ENCODE results near the gene CENPA. TPM values are rescaled to one million over a fixed set of nuclear protein-coding genes. Genes with fewer than 3 reads are reported as not detected.

CENPA gene
- total RNA-seq, 1 experiment from 2014 or later = 55.0 TPM

DNA sequence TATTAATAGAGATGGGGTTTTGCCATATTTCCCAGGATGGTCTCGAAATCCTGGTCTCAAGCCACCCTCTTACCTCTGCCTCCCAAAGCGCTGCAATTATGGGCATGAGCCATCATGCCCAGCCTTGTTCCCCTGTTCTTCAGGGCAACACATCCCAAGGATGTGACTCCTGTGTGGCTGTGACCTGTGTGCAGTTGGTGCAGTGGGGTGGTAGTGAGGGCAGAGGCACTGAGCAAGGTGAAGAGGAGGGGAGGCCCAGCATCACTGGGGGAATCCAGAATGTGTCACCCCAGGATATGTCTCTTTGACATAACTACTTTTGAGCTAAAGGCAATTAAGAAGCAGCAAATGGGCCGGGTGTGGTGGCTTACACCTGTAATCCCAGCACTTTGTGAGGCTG lies 23.4 kb downstream of the CENPA start:
- no peak overlapping the region for H3K27ac ChIP-seq (ENCODE audit: low read length)
- no peaks in the 10 kb centered on the region for H3K9me3 ChIP-seq (ENCODE audit: control insufficient read depth, insufficient read depth, low read depth, low read length)
- CTCF ChIA-PET = interaction anchor here (0.6 kb wide), 1 partner anchor 192 kb away, joined by 3 read pairs; no protein-coding TSS in a partner anchor
- ATAC-seq (no peak), DNase-seq (ENCODE audit: low read depth, low spot score) (no peak)
- H3K36me3 ChIP-seq (ENCODE audit: control insufficient read depth, insufficient read depth, low read length) = no peaks in the 10 kb centered on the region
- in situ Hi-C loops (cut with HindIII; ENCODE audit: low pct_unique_long_range_greater_than_20kb, low sequenced_read_pairs) (no loop called here), intact Hi-C loops (cut with micrococcal nuclease; ENCODE audit: unreplicated experiment) (no loop called here)
- POLR2A ChIA-PET = no interaction called here
- TF ChIP-seq, protein P1, sequence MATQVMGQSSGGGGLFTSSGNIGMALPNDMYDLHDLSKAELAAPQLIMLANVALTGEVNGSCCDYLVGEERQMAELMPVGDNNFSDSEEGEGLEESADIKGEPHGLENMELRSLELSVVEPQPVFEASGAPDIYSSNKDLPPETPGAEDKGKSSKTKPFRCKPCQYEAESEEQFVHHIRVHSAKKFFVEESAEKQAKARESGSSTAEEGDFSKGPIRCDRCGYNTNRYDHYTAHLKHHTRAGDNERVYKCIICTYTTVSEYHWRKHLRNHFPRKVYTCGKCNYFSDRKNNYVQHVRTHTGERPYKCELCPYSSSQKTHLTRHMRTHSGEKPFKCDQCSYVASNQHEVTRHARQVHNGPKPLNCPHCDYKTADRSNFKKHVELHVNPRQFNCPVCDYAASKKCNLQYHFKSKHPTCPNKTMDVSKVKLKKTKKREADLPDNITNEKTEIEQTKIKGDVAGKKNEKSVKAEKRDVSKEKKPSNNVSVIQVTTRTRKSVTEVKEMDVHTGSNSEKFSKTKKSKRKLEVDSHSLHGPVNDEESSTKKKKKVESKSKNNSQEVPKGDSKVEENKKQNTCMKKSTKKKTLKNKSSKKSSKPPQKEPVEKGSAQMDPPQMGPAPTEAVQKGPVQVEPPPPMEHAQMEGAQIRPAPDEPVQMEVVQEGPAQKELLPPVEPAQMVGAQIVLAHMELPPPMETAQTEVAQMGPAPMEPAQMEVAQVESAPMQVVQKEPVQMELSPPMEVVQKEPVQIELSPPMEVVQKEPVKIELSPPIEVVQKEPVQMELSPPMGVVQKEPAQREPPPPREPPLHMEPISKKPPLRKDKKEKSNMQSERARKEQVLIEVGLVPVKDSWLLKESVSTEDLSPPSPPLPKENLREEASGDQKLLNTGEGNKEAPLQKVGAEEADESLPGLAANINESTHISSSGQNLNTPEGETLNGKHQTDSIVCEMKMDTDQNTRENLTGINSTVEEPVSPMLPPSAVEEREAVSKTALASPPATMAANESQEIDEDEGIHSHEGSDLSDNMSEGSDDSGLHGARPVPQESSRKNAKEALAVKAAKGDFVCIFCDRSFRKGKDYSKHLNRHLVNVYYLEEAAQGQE (IDR thresholded peaks at IDR 0.05; ENCODE audit: insufficient read depth in 1 of 2, low read depth in 2 of 2, low read length in 1 of 2) = no peak
- no peak overlapping the region for H3K4me3 ChIP-seq (ENCODE audit: low read depth in 2 of 2, low read length in 2 of 2)
- no peaks in the 10 kb centered on the region for H3K4me1 ChIP-seq (ENCODE audit: control insufficient read depth, insufficient read depth, low read length)
- BruUV-seq (replicated peaks) = no TSS peak
- H3K27me3 ChIP-seq (ENCODE audit: control insufficient read depth, insufficient read depth, low read length) = no peaks in the 10 kb centered on the region

DNA sequence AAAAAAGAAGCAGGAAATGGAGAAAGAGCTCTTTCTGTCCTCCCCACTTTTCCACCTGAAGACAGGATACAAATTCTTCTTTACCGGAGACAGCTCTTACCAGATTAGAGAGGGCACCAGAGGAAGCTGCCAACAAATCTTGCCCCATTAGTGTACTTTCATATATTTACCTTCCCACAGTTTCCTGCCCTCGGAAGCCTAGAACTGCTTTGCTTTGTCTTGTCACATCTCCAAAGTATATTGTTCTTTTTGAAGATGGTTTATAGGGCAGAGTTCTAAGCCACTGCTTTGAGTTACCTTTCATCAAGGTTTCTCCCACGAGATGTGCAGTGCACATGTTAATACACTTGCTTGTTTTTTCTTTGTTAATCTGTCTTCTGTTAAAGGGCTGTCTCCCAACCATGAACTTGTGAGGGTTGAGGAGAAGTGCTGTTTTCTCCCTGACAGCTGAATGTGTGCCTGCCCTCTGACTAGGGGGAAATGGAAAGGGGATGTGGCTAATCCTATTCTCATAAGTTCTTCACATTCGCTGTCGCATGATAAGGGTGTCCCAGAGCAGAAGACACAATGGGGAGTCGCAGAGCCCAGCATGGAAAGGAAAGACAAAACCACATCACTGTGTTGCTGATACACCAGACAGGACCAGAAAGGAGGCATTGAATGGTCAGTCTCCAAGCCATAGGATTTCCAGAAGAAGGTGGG lies 24.2 kb downstream of the CENPA start:
- Histone ChIP-seq H3K4me3 (ENCODE audit: low read depth in 2 of 2, low read length in 2 of 2) (no peak overlapping the region), H3K27me3 (ENCODE audit: control insufficient read depth, insufficient read depth, low read length) (no peaks in the 10 kb centered on the region), H3K4me1 (ENCODE audit: control insufficient read depth, insufficient read depth, low read length) (no peaks in the 10 kb centered on the region), H3K9me3 (ENCODE audit: control insufficient read depth, insufficient read depth, low read depth, low read length) (no peaks in the 10 kb centered on the region), H3K27ac (ENCODE audit: low read length) (no peak overlapping the region), H3K36me3 (ENCODE audit: control insufficient read depth, insufficient read depth, low read length) (no peaks in the 10 kb centered on the region)
- no TSS peak for BruUV-seq (replicated peaks)
- TF ChIP-seq SIN3A (IDR thresholded peaks at IDR 0.05; ENCODE audit: borderline replicate concordance, insufficient read depth, low read depth, low read length) (no peak), POLR2AphosphoS5 (IDR thresholded peaks at IDR 0.05; ENCODE audit: low read depth, low read length) (no peak), TCF7L2 (IDR thresholded peaks at IDR 0.05; ENCODE audit: low read depth, low read length) (no peak)
- TF ChIP-seq, protein P2, sequence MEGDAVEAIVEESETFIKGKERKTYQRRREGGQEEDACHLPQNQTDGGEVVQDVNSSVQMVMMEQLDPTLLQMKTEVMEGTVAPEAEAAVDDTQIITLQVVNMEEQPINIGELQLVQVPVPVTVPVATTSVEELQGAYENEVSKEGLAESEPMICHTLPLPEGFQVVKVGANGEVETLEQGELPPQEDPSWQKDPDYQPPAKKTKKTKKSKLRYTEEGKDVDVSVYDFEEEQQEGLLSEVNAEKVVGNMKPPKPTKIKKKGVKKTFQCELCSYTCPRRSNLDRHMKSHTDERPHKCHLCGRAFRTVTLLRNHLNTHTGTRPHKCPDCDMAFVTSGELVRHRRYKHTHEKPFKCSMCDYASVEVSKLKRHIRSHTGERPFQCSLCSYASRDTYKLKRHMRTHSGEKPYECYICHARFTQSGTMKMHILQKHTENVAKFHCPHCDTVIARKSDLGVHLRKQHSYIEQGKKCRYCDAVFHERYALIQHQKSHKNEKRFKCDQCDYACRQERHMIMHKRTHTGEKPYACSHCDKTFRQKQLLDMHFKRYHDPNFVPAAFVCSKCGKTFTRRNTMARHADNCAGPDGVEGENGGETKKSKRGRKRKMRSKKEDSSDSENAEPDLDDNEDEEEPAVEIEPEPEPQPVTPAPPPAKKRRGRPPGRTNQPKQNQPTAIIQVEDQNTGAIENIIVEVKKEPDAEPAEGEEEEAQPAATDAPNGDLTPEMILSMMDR (IDR thresholded peaks at IDR 0.05) = no peak
- TF ChIP-seq, protein P1 (IDR thresholded peaks at IDR 0.05; ENCODE audit: insufficient read depth in 1 of 2, low read depth in 2 of 2, low read length in 1 of 2) = no peak
- POLR2A ChIA-PET = no interaction called here
- in situ Hi-C loops (cut with HindIII; ENCODE audit: low pct_unique_long_range_greater_than_20kb, low sequenced_read_pairs) = no loop called here
- no peak for DNase-seq (ENCODE audit: low read depth, low spot score)
- intact Hi-C loops (cut with micrococcal nuclease; ENCODE audit: unreplicated experiment) = no loop called here
- CTCF ChIA-PET = interaction anchor here (0.6 kb wide), 2 partner anchors 192 to 453 kb away, joined by 3 to 8 read pairs; no protein-coding TSS in a partner anchor
- ATAC-seq = no peak
